AG04450 (cell line): Measurements from ENCODE around the gene ARL6IP5. TPM values are rescaled to one million over a fixed set of nuclear protein-coding genes. Genes with fewer than 3 reads are reported as not detected.
A peak's percentile ranks its signal among the peaks of the same experiment; 100 is the strongest.

Experiments used
- CTCF ChIA-PET: fragments of 300-600, 350-600 bp; formaldehyde crosslinking; extraction: SDS; loops from one replicate; lab custom pipeline; 2022; ENCODE audit warnings: antibody characterized with exemption, inconsistent platforms; lab: Charles Lee
- POLR2A ChIA-PET: fragments of 350-600 bp; formaldehyde crosslinking; extraction: SDS; loops from one replicate; lab custom pipeline; 2021; ENCODE audit warnings: antibody characterized with exemption, inconsistent platforms; lab: Yijun Ruan, JAX
- DNase-seq: peaks from one replicate; pipeline ENCODE4 v3.0.0-alpha.2; 2011; ENCODE audit warnings: low read depth, low spot score
- H3K27ac ChIP-seq: one replicate; pipeline ENCODE4 v1.5.1; 2012; ENCODE audit warnings: low read depth, low read length, control low read depth
- H3K27me3 ChIP-seq: one replicate; pipeline ENCODE4 v1.6.0; 2012; ENCODE audit warnings: low read length; ENCODE audit not compliant: control insufficient read depth, insufficient read depth
- H3K4me3 ChIP-seq: 2 replicates; pipeline ENCODE4 v1.5.1; 2011; ENCODE audit warnings: mild to moderate bottlenecking, low read depth, low read length, control low read depth
- H3K9me3 ChIP-seq: 2 replicates; pipeline ENCODE4 v1.5.1; 2012; ENCODE audit warnings: low read length; ENCODE audit not compliant: control insufficient read depth, insufficient read depth
- polyA plus RNA-seq: library from polyadenylated mRNA; depleted of rRNA; stranded (reverse); fragments of >200 nt; gene quantifications from 2 replicates; pipeline ENCODE4 v1.2.3, GENCODE V29; 2011
- TF ChIP-seq, protein P1 (sequence below): IDR thresholded peaks from 2 replicates; pipeline ENCODE4 v1.5.1; 2011; ENCODE audit warnings: low read depth, low read length, control low read depth, inconsistent platforms

Gene ARL6IP5
- polyA plus RNA-seq, 1 experiment = 204 TPM

DNA sequence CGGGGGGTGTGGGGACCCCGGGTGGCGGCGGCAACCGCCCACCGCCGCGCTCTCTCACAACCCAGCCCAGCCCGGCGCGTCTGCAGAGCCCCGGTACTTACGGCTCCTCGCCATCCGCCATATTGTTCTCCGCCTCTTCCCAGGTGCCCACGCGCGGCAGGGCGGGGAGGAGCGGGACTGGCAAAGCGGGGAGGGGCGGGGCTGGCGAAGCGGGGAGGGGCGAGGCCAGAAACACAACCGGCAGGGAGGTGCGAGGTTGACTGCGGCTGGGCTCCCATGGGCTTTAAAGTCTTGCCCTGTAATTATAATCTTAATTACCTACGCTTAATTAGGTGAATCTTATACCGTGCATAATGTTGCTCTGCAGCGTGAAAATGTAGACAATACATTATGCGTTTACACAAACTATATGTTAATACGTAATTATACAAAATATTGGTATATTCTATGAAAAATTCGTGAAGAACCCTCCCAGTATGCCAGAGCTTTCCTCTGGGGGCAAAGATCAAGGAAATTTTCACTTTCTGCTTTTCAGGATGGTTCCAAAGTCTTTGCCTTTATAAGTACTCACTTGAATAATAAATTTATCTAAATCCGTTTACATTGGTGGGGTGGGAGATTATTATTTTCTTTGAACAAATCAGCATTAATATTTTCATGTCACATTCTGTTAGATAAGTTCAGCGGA is 4.4 kb upstream of the ARL6IP5 start, which contains the start of gene UBA3:
Gene UBA3 (minus strand): TSS at position 133 of the 688 bp plus-strand sequence. CDS start 12 bp downstream, at position 121.
- CTCF ChIA-PET = no interaction called here
- Histone ChIP-seq H3K27ac (no peak within 1 kb of the TSS), H3K4me3 (peak within 1 kb of the TSS; percentile 82), H3K27me3 (no peaks in the 10 kb centered on the region), H3K9me3 (no peaks in the 10 kb centered on the region)
- DNase-seq = no peak
- TF ChIP-seq, protein P1, sequence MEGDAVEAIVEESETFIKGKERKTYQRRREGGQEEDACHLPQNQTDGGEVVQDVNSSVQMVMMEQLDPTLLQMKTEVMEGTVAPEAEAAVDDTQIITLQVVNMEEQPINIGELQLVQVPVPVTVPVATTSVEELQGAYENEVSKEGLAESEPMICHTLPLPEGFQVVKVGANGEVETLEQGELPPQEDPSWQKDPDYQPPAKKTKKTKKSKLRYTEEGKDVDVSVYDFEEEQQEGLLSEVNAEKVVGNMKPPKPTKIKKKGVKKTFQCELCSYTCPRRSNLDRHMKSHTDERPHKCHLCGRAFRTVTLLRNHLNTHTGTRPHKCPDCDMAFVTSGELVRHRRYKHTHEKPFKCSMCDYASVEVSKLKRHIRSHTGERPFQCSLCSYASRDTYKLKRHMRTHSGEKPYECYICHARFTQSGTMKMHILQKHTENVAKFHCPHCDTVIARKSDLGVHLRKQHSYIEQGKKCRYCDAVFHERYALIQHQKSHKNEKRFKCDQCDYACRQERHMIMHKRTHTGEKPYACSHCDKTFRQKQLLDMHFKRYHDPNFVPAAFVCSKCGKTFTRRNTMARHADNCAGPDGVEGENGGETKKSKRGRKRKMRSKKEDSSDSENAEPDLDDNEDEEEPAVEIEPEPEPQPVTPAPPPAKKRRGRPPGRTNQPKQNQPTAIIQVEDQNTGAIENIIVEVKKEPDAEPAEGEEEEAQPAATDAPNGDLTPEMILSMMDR = no peak
- POLR2A ChIA-PET = no interaction called here

DNA sequence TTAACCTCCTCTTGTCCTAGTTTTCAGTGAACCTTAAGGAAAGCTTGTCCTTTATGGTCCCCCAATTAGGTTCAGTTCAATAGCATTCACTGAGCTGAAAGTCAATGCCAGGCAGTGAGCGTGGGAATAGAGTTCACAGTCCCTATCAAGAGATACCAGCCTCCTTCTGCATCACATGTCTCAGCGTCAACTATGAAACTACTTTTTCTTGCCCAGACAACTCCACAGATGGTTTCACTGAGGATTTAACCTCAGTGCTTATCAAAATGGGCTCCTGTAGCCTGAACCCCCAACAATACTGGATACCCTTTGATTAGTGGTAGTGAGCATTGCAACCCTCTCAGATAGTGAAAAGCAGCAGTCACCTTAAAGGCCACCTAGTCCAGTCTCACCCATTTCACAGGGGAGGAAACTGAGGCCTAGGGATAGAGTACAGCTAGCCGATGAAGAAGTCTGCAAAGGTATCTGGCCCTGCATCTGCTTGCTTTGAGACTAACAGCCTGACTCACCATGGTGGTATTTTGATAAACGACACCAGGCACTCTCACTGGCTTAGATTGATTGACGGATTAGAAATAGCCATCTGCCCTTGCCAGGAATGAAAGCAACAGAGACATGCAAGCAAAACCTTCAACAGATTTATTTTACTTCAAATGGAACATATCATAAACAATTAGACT is 3.0 kb upstream of the ARL6IP5 start:
- H3K27ac ChIP-seq = no peak overlapping the region
- no peaks in the 10 kb centered on the region for H3K27me3 ChIP-seq
- no peak overlapping the region for H3K4me3 ChIP-seq
- no peaks in the 10 kb centered on the region for H3K9me3 ChIP-seq
- ChIA-PET POLR2A (interaction anchor here (0.6 kb wide), 1 partner anchor 757 kb away, joined by 3 read pairs; no protein-coding TSS in a partner anchor), CTCF (no interaction called here)
- DNase-seq = no peak
- TF ChIP-seq, protein P1 = no peak

DNA sequence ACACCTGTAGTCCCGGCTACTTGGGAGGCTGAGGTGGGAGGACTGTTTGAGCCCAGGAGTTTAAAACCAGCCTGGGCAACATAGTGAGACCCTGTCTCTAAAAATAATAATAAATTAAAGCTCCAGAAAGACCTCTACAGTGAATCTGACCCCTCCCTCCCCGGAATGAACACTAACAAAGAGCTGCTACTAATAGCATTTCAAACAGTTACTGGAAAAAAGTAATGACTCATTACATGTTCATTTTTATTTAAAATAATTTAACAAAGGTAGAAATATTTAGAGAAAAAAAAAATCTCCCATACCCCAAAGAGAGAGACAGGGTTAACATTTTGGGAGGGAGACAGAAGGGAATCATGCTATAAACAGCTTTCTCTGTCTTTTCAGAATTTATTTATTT is 2.4 kb upstream of the ARL6IP5 start:
- DNase-seq = no peak
- Histone ChIP-seq H3K27ac (no peak overlapping the region), H3K4me3 (no peak overlapping the region), H3K27me3 (no peaks in the 10 kb centered on the region), H3K9me3 (no peaks in the 10 kb centered on the region)
- CTCF ChIA-PET = no interaction called here
- POLR2A ChIA-PET = interaction anchor here (0.8 kb wide), 1 partner anchor 30 kb away, joined by 5 read pairs; the partner anchor contains the start of gene TMF1
- TF ChIP-seq, protein P1 = no peak

DNA sequence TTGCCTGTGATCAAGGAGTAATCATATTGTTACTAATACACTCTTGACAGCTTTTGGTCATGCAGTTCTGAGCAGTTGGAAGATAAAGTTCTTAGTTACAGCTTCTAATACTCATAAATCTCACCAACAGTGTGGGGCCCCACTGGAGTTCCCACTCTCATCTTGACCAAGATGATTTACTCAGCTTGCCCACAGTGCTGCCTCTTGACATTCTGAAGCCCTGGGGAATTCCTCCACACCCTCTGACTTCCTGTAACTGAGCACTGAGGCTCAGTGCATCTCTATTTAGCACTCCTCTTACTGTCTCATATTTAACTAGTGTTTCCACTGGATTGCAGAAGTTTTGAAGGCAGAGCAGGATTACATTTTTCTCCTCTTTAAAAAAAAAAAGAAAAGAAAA is 1.9 kb upstream of the ARL6IP5 start:
- Histone ChIP-seq H3K9me3 (no peaks in the 10 kb centered on the region), H3K4me3 (no peak overlapping the region), H3K27me3 (no peaks in the 10 kb centered on the region), H3K27ac (peak overlapping the region; percentile 12)
- DNase-seq = no peak
- CTCF ChIA-PET = no interaction called here
- TF ChIP-seq, protein P1 = no peak
- POLR2A ChIA-PET = interaction anchor here (0.8 kb wide), 1 partner anchor 31 kb away, joined by 5 read pairs; the partner anchor contains the start of gene TMF1
